HG03432 (cell line): ENCODE results near the gene CCDC93.

Experiments used
- ATAC-seq: cut with Tn5 transposase; IDR thresholded peaks from one replicate; pipeline ENCODE4 v1.9.1; 2021; ENCODE audit warnings: mild to moderate bottlenecking, moderate library complexity; ENCODE audit not compliant: unreplicated experiment

Gene CCDC93

DNA sequence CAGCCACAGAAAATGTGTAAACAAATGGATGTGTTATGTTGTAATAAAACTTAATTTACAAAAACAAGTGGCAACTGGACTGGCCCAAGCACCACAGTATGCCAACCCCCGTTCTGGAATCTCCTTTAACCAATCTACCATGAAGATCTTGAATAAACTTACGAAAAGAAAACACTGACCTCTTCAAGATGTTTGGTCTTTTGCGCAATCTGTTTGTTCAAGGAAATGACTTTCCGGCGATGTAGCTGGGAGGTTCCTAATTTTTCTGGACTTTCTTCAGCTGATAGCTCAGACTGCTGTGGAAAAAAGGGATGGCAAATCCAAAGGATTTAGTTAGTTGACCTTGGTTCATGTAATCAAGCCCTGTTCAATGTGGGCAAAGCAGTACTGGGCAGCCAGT, 55.7 kb downstream of the CCDC93 start:
- no peak for ATAC-seq

- no peak for ATAC-seq
Measured at GRCh38 chr2:117957616-117958015, 56.3 kb downstream of the CCDC93 start.

DNA sequence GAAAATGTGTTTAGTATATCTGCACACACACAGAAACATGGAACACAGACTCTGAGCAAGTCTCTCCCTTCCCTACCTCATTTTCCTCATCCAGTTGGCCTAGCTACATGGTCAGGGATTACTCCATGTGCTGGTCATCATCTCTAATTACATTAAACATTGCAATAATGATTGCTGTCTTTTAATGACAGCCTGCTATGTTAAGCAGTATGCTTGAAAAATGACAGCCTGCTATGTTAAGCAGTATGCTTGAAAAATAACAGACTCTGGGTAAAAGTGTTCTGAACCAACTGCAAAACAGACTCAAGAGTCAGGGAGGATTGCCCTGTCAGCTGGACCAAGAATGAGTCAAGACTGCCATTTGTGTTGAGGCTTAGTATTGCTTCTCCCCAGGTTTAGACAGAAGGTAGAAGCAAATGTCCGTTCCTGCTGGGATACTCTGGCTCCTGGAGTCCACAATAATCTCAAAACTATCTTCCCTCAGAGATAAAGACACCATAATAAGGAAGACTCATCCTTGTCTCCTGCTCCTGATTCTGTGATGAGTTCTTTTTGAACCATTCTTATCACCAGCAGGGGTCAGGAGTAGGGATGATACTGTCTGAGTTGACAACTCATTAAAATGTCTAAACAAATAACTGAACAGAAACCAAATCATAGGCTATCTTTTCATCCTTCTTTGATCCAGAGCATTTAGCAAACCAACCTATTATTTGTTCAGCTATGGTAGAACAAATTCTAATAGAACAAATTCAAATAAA, 57.7 kb downstream of the CCDC93 start:
- ATAC-seq = no peak

- ATAC-seq = no peak
Measured at GRCh38 chr2:117953231-117953630, 60.6 kb downstream of the CCDC93 start.

DNA sequence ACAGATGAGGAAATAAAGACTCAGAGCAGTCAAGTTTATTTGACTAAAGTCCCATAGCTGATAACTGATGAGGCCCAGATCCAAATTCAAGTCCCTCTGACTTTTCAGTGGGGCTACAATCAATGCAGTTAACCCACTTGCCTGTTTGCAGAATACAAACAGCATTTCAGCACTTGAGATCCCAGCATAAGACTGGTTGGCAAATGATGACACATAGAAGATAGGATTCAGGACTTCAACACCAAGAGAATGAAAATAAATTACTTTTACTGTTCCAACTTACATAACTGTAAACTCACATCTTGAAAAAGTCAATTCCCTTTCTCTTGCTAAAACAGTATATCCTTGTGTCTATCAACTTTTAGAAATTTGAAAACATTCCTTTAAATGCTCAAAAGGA, 61.2 kb downstream of the CCDC93 start:
- ATAC-seq = no peak

- ATAC-seq = no peak
Measured at GRCh38 chr2:117952228-117952627, 61.6 kb downstream of the CCDC93 start.

DNA sequence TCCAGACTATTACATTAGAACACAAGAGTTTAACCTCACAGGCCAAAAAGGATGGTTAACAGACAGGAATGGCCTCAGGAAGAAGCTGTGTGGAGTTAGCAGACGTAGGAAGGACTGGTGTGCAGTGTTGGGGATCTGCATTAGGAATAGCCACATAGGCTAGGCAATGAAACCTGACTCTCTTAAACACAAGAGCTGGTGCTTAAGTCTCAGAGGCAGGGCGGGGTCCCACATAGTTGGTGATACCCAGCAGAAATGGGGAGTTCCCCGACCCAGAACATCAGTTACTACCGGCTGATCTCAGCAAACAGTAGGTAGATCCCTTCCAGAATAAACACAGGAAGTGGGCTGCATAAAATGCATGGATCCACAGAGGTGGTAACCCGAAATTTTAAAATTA, 64.1 kb downstream of the CCDC93 start:
- no peak for ATAC-seq

DNA sequence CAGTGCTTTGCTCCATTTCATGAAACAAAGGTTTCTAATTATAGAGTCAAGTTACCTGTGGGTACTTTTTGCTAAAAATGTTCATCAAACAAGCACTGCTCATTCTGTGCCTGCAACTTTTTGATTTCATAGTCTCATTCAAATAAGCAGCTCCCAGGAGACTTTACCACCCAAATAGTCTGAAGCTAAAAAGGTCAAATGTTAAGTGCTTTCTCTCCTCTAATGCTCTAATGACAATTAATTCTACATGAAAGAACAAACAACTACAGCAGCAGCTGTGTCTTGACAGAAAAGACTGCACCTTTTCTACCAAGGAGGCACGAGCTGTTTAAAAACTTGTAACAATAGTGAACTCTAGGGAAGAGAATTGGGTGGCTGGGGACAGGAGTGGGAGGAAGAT, 65.3 kb downstream of the CCDC93 start:
- no peak for ATAC-seq

DNA sequence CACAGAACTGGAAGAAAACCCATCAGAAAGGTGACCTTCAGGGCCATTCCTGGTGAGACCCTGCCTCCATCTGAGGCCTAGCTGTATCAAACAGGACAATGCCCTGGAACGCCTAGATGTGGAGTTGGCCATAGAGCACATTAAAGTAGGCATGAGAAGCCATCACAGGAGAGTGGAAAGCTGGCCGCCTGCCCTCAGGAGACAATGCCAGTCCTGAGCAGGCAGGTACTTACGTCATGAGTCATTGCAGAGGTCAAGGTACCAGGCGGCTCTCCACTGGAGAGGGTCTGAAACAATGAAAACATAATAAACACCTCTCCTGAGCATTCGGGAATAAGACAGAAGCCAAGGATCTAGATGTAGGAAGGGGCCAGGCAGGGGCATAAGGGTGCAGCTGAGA, 68.6 kb downstream of the CCDC93 start:
- no peak for ATAC-seq

- no peak for ATAC-seq
Measured at GRCh38 chr2:117944816-117945215, 69.1 kb downstream of the CCDC93 start.

DNA sequence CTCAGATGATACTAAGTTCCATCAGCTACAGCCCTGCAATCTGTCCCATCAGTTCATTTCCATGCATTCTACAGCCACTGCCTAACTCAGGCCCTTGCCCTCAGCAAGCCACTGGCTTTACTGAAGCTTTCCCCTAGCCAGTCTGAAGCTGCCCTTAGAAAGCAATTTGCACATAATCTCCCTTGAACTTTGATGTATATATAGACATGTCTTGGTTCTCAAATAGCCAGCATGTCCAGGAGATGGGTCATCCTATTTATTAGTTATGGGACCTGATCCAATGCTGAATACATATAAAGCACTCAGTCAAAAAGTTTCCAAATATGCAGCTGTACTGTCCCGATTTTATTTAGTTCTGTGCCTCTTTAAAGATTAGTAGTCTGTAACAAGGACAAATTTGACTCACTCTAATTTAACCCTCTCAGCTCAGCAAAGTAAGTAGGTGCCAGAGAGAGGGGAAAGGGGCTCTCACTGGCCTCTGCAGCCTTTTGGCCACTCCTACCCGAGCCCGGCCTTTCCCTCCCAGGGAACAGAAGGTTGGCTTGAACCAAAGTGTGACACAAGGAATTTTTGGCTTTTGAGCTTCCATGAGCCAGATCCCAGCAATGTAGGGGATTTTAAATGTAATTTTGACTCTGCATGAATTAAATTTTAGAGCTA, 70.7 kb downstream of the CCDC93 start:
- no peak for ATAC-seq

DNA sequence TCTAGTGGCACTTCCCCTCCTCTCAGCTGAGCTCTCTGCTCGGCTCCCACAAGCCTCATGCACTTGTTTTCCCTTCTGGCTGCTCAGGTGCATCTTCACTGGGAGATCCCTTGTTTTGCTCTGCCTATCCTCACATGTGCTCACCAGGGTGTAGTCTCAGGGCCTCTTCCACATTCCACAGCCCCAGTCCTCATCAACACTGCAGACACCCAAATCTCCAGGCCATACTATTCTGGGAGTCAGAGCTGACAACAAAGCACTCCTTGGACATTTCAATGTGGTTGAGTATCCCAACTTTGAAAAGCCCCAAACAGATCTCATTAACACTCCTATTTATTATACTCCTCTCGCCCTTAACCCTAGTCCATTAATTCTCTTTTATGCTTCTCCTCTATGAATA, 71.3 kb downstream of the CCDC93 start:
- ATAC-seq = no peak

DNA sequence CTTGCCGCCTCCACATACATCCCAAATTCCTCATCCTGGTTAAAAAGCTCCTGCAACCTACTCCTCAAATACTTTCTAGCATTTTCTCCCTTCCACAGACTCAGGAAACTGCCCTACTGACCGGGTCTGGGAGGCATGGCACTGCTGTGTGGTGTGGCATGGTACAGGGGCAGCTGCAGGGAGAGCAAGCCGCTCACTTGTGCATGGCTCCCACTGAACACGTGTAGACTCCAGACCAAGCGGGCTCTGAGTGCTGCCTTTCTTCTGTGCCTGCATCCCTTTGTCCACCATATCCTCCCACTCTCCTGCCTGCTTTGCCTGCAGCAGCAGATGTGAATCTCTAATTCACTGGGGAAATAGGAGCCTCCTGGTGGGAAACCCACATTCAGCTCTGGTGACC, 72.2 kb downstream of the CCDC93 start:
- no peak for ATAC-seq

GRCh38 chr2:117940436-117940835, 73.4 kb downstream of the CCDC93 start:
- ATAC-seq = no peak

DNA sequence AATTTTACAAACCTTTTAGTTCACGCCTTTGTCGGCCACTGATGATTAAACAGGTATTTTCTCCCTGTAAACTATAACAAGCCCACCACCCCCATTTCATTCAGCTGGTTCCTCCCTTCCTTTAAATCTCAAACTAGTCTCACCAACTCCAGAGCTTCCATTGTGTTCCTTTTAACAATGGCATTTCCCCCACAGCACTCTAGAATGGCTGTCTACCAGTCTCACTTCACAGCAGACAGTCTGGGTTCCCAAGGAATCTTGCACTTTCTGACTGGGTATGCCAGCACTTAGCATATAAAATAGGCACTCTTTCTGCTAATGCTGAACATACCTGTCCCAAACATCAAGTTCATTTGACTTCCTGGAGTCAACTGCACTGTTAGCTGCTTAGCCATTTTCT, 75.3 kb downstream of the CCDC93 start:
- no peak for ATAC-seq

GRCh38 chr2:117936871-117937428, 76.9 kb downstream of the CCDC93 start:
- no peak for ATAC-seq

DNA sequence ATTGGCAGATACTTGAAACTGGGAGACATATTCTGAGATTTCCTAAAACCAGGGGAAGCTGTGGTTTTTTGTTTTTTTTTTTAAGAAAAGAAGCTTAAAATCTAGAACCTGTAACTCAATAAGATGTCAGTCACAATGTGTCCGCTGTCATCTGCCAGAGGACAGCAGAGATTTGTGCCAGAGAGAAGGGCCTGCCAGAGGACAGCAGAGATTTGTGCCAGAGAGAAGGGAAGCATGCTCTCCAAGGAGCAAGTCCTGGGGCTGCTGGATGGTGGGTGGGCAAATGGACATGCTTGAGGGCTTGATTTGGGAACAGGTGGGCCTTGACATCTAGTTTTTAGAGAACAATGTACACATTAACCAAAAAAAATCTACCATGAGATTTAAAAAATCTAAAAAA, 77.9 kb downstream of the CCDC93 start:
- no peak for ATAC-seq

DNA sequence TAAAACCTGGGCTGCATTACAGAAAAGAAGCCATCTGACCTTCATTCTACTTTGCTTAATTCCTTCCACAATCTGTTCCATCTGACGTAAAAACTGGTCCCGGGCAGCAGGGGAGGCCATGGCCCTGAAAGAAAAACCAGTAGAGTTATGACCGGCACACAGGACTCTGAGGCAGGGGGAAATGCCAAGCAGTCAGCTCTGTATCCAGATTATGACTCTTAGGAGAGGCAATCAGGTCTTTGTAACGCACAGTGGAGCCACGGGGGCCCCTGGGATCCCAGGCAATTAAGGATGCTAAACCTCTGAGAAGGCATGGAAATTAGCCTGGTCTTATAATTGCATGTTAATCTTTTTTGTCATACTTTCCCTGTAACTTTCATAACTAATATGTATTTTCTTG, 78.4 kb downstream of the CCDC93 start:
- ATAC-seq = no peak

DNA sequence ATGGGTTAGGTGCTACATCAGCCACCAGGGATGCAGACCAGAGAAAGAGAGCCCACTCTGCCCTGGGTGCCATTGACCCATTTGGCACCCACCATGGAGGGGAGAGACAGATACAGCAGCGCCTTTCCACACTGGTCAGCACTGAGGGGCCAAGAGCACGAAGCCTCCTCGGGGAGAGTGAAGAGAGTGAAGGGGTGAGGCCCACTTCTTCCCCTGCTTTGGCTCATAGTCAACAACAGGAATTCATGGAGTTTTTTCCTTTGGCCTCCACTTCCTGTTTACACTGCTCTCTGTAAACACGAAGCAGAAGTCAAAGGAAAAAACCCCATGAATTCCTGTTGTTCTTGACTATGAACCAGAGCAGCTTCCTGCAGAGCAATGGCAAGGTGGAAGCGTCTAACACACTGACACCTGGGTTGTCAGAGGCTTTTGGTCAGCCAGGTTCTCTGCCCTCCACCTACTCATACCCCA, 80.0 kb downstream of the CCDC93 start:
- ATAC-seq = no peak

- ATAC-seq = no peak
Measured at GRCh38 chr2:117931978-117932377, 81.9 kb downstream of the CCDC93 start.

GRCh38 chr2:117931266-117931665, 82.6 kb downstream of the CCDC93 start:
- ATAC-seq = no peak

DNA sequence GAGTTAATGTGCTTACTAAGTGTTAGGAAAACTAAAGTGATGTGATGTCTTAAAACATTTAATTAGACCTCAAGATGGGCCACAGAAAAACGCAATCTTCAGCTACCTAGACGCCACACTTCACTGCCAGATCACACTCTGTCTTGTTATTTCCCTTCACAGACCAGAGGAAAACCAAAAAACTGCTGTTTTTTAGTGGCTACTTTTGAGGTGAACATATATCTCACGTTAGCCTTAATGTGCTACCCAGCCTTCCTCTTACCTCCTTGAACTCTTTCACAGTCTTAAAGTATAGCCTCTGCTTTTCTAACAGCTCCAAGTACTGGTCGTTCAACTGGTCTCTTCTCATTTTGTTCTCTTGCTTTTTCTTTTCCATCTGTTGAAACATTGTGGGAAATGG, 83.1 kb downstream of the CCDC93 start:
- no peak for ATAC-seq
